Liver (tissue), 3 donors: ENCODE measurements around the gene RBM47.

Source experiments
- GABPA ChIP-seq, 2 donors: IDR thresholded peaks in 1 of 2; conservative IDR thresholded peaks in 1 of 2; 2 replicates each; pipeline ENCODE4 v1.6.1; 2016; ENCODE audit warnings: antibody characterized with exemption in 2 of 2, mild to moderate bottlenecking in 1 of 2, moderate library complexity in 1 of 2
- RAD21 ChIP-seq, 2 donors: IDR thresholded peaks; 2 replicates each; pipeline ENCODE4 v1.6.1; 2016; ENCODE audit warnings: antibody characterized with exemption in 2 of 2, mild to moderate bottlenecking in 2 of 2
- SP1 ChIP-seq: IDR thresholded peaks from 2 replicates; pipeline ENCODE4 v1.6.1; 2018; ENCODE audit warnings: antibody characterized with exemption, mild to moderate bottlenecking
- YY1 ChIP-seq: IDR thresholded peaks from 2 replicates; pipeline ENCODE4 v1.6.1; 2016; ENCODE audit warnings: antibody characterized with exemption, mild to moderate bottlenecking
- TF ChIP-seq, protein P1 (sequence below): IDR thresholded peaks from 2 replicates; pipeline ENCODE4 v1.6.1; 2016; ENCODE audit warnings: antibody characterized with exemption, mild to moderate bottlenecking
- TF ChIP-seq, protein P2 (sequence below): fragments of 150-350 bp; IDR thresholded peaks from 2 replicates; pipeline ENCODE4 v1.5.1; 2017; ENCODE audit warnings: improper control_type of control experiment, low read depth, low read length; ENCODE audit not compliant: missing input control
- TF ChIP-seq, protein P3 (sequence below): IDR thresholded peaks from 2 replicates; pipeline ENCODE4 v1.6.1; 2016; ENCODE audit warnings: antibody characterized with exemption
- donor health status: healthy.
- donor health status: healthy.

- TF ChIP-seq, protein P1, sequence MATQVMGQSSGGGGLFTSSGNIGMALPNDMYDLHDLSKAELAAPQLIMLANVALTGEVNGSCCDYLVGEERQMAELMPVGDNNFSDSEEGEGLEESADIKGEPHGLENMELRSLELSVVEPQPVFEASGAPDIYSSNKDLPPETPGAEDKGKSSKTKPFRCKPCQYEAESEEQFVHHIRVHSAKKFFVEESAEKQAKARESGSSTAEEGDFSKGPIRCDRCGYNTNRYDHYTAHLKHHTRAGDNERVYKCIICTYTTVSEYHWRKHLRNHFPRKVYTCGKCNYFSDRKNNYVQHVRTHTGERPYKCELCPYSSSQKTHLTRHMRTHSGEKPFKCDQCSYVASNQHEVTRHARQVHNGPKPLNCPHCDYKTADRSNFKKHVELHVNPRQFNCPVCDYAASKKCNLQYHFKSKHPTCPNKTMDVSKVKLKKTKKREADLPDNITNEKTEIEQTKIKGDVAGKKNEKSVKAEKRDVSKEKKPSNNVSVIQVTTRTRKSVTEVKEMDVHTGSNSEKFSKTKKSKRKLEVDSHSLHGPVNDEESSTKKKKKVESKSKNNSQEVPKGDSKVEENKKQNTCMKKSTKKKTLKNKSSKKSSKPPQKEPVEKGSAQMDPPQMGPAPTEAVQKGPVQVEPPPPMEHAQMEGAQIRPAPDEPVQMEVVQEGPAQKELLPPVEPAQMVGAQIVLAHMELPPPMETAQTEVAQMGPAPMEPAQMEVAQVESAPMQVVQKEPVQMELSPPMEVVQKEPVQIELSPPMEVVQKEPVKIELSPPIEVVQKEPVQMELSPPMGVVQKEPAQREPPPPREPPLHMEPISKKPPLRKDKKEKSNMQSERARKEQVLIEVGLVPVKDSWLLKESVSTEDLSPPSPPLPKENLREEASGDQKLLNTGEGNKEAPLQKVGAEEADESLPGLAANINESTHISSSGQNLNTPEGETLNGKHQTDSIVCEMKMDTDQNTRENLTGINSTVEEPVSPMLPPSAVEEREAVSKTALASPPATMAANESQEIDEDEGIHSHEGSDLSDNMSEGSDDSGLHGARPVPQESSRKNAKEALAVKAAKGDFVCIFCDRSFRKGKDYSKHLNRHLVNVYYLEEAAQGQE, result no peak
- TF ChIP-seq RAD21 (IDR thresholded peaks at IDR 0.05) (no peak), SP1 (no peak), GABPA (IDR thresholded peaks at IDR 0.05 in 1 of 2, conservative IDR thresholded peaks at IDR 0.05 in 1 of 2) (no peak), YY1 (no peak)
- TF ChIP-seq, protein P2, sequence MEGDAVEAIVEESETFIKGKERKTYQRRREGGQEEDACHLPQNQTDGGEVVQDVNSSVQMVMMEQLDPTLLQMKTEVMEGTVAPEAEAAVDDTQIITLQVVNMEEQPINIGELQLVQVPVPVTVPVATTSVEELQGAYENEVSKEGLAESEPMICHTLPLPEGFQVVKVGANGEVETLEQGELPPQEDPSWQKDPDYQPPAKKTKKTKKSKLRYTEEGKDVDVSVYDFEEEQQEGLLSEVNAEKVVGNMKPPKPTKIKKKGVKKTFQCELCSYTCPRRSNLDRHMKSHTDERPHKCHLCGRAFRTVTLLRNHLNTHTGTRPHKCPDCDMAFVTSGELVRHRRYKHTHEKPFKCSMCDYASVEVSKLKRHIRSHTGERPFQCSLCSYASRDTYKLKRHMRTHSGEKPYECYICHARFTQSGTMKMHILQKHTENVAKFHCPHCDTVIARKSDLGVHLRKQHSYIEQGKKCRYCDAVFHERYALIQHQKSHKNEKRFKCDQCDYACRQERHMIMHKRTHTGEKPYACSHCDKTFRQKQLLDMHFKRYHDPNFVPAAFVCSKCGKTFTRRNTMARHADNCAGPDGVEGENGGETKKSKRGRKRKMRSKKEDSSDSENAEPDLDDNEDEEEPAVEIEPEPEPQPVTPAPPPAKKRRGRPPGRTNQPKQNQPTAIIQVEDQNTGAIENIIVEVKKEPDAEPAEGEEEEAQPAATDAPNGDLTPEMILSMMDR, result no peak
- TF ChIP-seq, protein P3, sequence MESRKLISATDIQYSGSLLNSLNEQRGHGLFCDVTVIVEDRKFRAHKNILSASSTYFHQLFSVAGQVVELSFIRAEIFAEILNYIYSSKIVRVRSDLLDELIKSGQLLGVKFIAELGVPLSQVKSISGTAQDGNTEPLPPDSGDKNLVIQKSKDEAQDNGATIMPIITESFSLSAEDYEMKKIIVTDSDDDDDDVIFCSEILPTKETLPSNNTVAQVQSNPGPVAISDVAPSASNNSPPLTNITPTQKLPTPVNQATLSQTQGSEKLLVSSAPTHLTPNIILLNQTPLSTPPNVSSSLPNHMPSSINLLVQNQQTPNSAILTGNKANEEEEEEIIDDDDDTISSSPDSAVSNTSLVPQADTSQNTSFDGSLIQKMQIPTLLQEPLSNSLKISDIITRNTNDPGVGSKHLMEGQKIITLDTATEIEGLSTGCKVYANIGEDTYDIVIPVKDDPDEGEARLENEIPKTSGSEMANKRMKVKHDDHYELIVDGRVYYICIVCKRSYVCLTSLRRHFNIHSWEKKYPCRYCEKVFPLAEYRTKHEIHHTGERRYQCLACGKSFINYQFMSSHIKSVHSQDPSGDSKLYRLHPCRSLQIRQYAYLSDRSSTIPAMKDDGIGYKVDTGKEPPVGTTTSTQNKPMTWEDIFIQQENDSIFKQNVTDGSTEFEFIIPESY, result no peak
Measured at GRCh38 chr4:40599431-40599830, 30.2 kb downstream of the RBM47 start.
